Pancreas (tissue), 10 donors: Measurements from ENCODE around the gene C16orf96. TPM values are rescaled to one million over a fixed set of nuclear protein-coding genes. Genes with fewer than 3 reads are reported as not detected.
A peak's percentile ranks its signal among the peaks of the same experiment; 100 is the strongest.

Experiments used
- ATAC-seq, 4 donors: fragments of 200-7000 bp; cut with Tn5 transposase; one replicate each; pipeline versions ENCODE4 v1.8.0 to v1.9.1; 2020; ENCODE audit warnings: mild to moderate bottlenecking in 4 of 4, moderate library complexity in 4 of 4
- DNase-seq, 6 donors: peaks; one replicate each; pipeline ENCODE4 v3.0.0-alpha.2; 2020
- FAIRE-seq: peaks from 2 replicates; lab custom pipeline; 2012; peaks lifted over from hg19 to GRCh38; lab: Jason Lieb, UNC
- H3K27ac ChIP-seq, 4 donors: fragments of 200-600 bp; sonication (generic); 1 replicate in 3 of 4; 2 replicates in 1 of 4; pipeline versions ENCODE4 v1.5.0 to v1.8.0; 2020
- H3K27me3 ChIP-seq, 4 donors: fragments of 200-600 bp; one replicate each; pipeline ENCODE4 v1.8.0; 2021
- H3K36me3 ChIP-seq, 3 donors: fragments of 200-600 bp; sonication (generic) in 1 of 3; one replicate each; pipeline versions ENCODE4 v1.5.0 to v1.8.0; 2020 to 2021
- H3K4me1 ChIP-seq, 3 donors: fragments of 200-600 bp; one replicate each; pipeline ENCODE4 v1.8.0; 2021
- H3K4me3 ChIP-seq, 4 donors: fragments of 200-600 bp; sonication (generic) in 2 of 4; one replicate each; pipeline versions ENCODE4 v1.5.0 to v1.8.0; 2020 to 2021
- H3K9me3 ChIP-seq, 4 donors: fragments of 200-600 bp; one replicate each; pipeline ENCODE4 v1.8.0; 2021
- WGBS, 2 donors: extraction: QIAGEN DNeasy Blood & Tissue Kit; methylation state at CpG; one replicate each; pipeline ENCODE4 v1.1.7; 2013; 5-methylcytosine and 5-hydroxymethylcytosine counted together
- intact Hi-C, 3 donors: fragments of 100-400 bp; cut with DNase I; formaldehyde crosslinking; loops; one replicate each; pipeline versions ENCODE4 v1.11.1 to v1.14.2; 2022
- polyA plus RNA-seq, 2 donors: library from polyadenylated mRNA; stranded (reverse); fragments of 200-250 nt; gene quantifications; one replicate each; pipeline ENCODE4 v1.2.3, GENCODE V29; 2013
- total RNA-seq, 6 donors: library from RNA; stranded (reverse); fragmentation: NEBNext Ultra II Directional in 4 of 6; extraction: Animal tissue kit (Norgen Biotek cat#: 25700) in 4 of 6; gene quantifications; one replicate each; pipeline versions ENCODE4 v1.2.1 to v1.2.4, GENCODE V29; 2021 to 2023
- TF ChIP-seq, protein P1 (sequence below), 4 donors: fragments of 200-600 bp; sonication (generic) in 3 of 4; IDR thresholded peaks; one replicate each; pipeline versions ENCODE4 v1.5.0 to v1.8.0; 2021; ENCODE audit warnings: antibody characterized with exemption in 4 of 4
- donor health status: healthy with polysubstance abuse.
- donor health status: DM: no; HTN: no; CAD: no; lungs with moderate emphysema.
- donor health status: DM: no; HTN: no; CAD: no.
- donor health status: control.
- donor health status: control.
- donor health status: Bipolar disorder and iron deficiency.
- donor health status: DM: yes; HTN: yes; CAD: no.
- donor health status: DM: no; HTN: no; CAD: no.
- donor health status: DM: no; HTN: no; CAD: no.
- donor health status: DM: yes; HTN: yes; CAD: no.

C16orf96 gene
- total and polyA plus RNA-seq, 8 donors, result 0.28 to 0.47 (median 0.31) TPM

DNA sequence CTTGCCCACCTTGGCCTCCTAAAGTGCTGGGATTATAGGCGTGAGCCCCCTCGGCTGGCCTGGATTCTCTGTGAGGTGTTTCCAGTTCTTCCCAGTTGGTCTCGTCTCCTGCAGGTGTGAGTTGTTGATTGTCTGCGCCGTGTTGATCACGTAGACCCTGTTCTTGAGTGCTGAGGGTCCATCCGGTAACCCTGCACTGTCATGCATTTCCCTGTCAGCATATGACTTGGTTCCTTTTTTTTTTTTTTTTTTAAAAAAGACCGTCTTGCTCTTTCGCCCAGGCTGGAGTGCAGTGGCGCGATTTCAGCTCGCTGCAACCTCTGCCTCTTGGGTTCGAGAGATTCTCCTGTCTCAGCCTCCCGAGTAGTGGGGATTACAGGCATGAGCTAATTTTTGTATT lies 85.8 kb downstream of the C16orf96 start:
- Histone ChIP-seq H3K36me3 (no peaks in the 10 kb centered on the region), H3K27me3 (no peaks in the 10 kb centered on the region), H3K4me1 (no peaks in the 10 kb centered on the region), H3K27ac (no peak overlapping the region), H3K4me3 (no peak overlapping the region), H3K9me3 (no peaks in the 10 kb centered on the region)
- ATAC-seq (peak in 2 of 4 donors; percentile 8 to 21), FAIRE-seq (no peak), DNase-seq (no peak)
- 92 to 95% methylated on average over 14 of the region's 14 CpGs for WGBS, 2 donors
- TF ChIP-seq, protein P1, sequence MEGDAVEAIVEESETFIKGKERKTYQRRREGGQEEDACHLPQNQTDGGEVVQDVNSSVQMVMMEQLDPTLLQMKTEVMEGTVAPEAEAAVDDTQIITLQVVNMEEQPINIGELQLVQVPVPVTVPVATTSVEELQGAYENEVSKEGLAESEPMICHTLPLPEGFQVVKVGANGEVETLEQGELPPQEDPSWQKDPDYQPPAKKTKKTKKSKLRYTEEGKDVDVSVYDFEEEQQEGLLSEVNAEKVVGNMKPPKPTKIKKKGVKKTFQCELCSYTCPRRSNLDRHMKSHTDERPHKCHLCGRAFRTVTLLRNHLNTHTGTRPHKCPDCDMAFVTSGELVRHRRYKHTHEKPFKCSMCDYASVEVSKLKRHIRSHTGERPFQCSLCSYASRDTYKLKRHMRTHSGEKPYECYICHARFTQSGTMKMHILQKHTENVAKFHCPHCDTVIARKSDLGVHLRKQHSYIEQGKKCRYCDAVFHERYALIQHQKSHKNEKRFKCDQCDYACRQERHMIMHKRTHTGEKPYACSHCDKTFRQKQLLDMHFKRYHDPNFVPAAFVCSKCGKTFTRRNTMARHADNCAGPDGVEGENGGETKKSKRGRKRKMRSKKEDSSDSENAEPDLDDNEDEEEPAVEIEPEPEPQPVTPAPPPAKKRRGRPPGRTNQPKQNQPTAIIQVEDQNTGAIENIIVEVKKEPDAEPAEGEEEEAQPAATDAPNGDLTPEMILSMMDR (IDR thresholded peaks at IDR 0.05), result no peak
- intact Hi-C loops, result no loop called here

DNA sequence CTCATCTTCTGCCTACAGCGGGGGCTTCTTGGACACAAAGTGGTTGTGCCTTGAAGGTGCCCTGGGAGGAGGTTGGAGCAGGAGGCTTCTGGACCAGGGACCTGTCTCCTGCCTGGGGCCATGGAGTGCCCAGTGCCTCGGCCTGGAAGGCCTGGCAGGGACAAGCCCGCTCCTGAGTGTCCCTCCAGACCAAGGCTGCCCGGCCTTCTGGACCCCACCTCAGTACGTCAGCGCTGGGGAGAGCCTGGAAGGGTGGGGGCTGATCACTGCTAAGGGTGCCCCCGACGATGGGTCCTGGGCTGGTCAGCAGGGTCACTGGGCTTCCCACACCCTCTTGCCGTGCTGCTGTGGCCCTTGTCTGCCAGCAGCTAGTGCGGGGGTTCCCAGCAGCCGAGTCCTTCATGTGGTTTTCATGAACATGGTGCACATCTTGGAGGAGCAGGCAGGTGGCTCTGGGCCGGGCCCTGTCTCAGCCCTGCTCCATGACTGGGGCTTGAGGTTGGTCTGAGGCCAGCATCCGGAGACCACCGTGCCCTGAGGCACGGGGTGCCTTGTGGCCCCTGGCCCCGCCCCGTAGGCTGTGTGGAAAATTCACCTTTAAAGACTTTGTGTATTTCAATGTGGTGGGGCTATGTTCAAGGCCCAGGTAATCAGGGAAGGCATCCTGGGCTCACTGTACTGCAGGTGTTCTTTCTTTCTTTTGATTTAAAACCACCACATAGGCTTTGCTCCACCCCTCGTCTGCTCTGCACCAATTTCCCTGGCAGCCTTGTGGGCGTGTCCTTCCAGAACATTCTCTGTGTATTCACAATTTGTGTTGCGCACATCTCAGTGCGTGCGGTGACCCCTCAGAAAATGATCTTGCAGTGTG lies 90.9 kb downstream of the C16orf96 start:
- H3K36me3 ChIP-seq, result peaks cover 0 to 8% (median 0%) of the 10 kb centered on the region in 3 donors
- intact Hi-C loops, result no loop called here
- no peak for FAIRE-seq
- no peak overlapping the region for H3K27ac ChIP-seq
- WGBS, 2 donors, result 95 to 96% methylated on average over 21 to 22 of the region's 22 CpGs
- TF ChIP-seq, protein P1 (IDR thresholded peaks at IDR 0.05), result no peak
- no peaks in the 10 kb centered on the region for H3K9me3 ChIP-seq
- H3K4me3 ChIP-seq, result no peak overlapping the region
- H3K27me3 ChIP-seq, result no peaks in the 10 kb centered on the region
- DNase-seq, result no peak
- ATAC-seq, result no peak
- no peaks in the 10 kb centered on the region for H3K4me1 ChIP-seq

DNA sequence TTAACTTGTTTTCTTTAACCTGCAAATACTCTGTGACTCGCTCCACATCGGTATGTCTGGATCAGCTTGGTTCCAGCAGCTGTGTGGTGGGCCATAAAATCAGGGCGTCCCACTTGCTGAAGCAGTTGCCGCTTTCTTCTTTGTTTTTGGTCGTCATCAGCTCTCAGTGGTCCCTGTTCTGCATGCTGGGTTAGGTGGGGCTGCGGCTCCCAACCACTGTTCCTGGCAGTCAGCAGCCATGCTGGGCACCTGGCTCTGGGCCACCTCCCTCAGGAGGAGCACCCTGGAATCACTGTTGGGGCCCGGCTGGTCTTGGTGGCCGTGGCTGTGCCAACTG lies 91.5 kb downstream of the C16orf96 start:
- Histone ChIP-seq H3K4me1 (peaks cover 0 to under 1% (median under 1%) of the 10 kb centered on the region in 3 donors), H3K4me3 (no peak overlapping the region), H3K9me3 (no peaks in the 10 kb centered on the region), H3K27ac (no peak overlapping the region), H3K27me3 (no peaks in the 10 kb centered on the region), H3K36me3 (peaks cover 0 to 12% (median 0%) of the 10 kb centered on the region in 3 donors)
- TF ChIP-seq, protein P1 (IDR thresholded peaks at IDR 0.05), result no peak
- intact Hi-C loops, result no loop called here
- no peak for ATAC-seq
- FAIRE-seq, result no peak
- 95 to 97% methylated on average over 8 of the region's 8 CpGs for WGBS, 2 donors
- DNase-seq, result no peak

DNA sequence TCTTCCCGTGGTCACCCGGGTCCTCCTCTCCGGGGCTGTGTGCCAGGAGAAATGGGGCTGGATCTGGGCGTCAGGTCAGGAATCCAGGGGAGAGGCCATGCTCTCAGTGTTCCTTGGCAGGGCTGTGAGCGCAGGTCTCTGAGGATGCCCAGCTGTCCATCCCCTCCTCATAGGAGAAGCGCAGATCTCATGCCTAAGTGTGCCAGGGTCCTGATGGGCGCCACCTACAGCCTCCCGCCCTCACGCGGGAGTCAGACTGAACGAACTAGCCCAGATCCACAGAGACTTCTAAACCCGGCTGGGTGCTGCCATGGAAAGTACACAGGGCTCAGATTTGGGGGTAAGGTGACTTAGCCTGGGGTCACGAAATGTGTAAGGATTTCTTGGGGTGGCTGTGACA lies 92.8 kb downstream of the C16orf96 start:
- H3K9me3 ChIP-seq, result no peaks in the 10 kb centered on the region
- ATAC-seq, result no peak
- TF ChIP-seq, protein P1 (IDR thresholded peaks at IDR 0.05), result no peak
- peaks cover 0 to 15% (median 0%) of the 10 kb centered on the region in 3 donors for H3K36me3 ChIP-seq
- intact Hi-C loops, result no loop called here
- no peak for DNase-seq
- H3K4me3 ChIP-seq, result no peak overlapping the region
- FAIRE-seq, result no peak
- H3K4me1 ChIP-seq, result peaks cover 9 to 14% (median 13%) of the 10 kb centered on the region in 3 donors
- H3K27me3 ChIP-seq, result no peaks in the 10 kb centered on the region
- no peak overlapping the region for H3K27ac ChIP-seq
- WGBS, 2 donors, result 95 to 98% methylated on average over 13 of the region's 13 CpGs
